GM10248 (cell line): ENCODE data around the gene POU2F1.

Experiments used
- CTCF ChIA-PET: fragments of 300-600 bp; sonication (Branson Sonifier 250); formaldehyde crosslinking; extraction: SDS; loops from one replicate; lab custom pipeline; 2021; ENCODE audit warnings: antibody characterized with exemption; lab: Yijun Ruan, JAX
- POLR2A ChIA-PET: fragments of 350-650 bp; sonication (Branson Sonifier 250); formaldehyde crosslinking; extraction: SDS; loops from one replicate; lab custom pipeline; 2020; ENCODE audit warnings: antibody characterized with exemption; lab: Yijun Ruan, JAX
- DNase-seq: peaks from one replicate; pipeline ENCODE4 v3.0.0; 2012; ENCODE audit errors: extremely low spot score
- TF ChIP-seq, protein P1 (sequence below): IDR thresholded peaks from 2 replicates; pipeline ENCODE4 v1.5.1; 2012; ENCODE audit warnings: mild to moderate bottlenecking, low read depth; ENCODE audit errors: extremely low read depth, missing control alignments, control extremely low read depth

The POU2F1 gene

DNA sequence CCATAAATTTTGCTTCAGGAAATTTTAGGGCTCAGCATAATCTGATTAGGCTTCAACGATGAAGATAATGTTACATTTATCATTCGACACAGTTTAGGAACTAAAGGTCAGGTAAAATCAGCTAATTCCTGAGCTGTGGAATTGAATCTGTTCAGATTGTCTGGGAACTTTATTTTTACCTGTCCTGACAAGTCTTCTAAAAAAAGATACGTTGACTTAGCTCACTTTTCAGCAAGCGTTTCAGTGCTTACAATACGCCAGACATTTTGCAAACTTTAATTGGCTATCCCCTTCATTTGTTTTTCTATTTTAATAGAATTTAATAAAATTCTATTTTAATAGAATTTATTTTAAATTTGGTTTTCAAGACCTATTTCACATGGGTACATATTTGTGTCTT is 57.8 kb downstream of the POU2F1 start:
- no peak for DNase-seq
- CTCF ChIA-PET, result interaction anchor here (1.1 to 8.6 kb wide), 4 partner anchors 10 to 143 kb away, joined by 3 to 70 read pairs (median 4); no protein-coding TSS in a partner anchor
- POLR2A ChIA-PET, result no interaction called here
- TF ChIP-seq, protein P1, sequence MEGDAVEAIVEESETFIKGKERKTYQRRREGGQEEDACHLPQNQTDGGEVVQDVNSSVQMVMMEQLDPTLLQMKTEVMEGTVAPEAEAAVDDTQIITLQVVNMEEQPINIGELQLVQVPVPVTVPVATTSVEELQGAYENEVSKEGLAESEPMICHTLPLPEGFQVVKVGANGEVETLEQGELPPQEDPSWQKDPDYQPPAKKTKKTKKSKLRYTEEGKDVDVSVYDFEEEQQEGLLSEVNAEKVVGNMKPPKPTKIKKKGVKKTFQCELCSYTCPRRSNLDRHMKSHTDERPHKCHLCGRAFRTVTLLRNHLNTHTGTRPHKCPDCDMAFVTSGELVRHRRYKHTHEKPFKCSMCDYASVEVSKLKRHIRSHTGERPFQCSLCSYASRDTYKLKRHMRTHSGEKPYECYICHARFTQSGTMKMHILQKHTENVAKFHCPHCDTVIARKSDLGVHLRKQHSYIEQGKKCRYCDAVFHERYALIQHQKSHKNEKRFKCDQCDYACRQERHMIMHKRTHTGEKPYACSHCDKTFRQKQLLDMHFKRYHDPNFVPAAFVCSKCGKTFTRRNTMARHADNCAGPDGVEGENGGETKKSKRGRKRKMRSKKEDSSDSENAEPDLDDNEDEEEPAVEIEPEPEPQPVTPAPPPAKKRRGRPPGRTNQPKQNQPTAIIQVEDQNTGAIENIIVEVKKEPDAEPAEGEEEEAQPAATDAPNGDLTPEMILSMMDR, result no peak

DNA sequence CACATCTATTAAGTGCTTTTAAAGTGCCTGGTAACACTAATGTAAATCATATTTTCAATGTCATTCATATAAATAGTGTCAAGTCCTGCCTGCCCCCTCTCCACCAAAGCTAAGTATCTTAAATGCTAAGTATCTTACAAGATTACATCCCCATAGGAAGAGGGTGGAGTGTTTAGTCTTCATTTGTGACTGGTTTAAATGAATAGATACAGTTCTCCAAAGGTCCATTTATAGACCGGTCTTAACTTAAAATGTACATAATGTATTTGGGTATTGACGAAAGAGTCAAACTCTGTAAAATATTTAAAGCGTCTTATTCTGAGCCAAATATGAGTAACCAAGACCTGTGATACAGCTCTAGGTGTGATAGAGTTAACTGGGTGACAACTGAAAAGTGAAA is 60.2 kb downstream of the POU2F1 start:
- ChIA-PET POLR2A (no interaction called here), CTCF (interaction anchor here (1.1 to 8.6 kb wide), 2 partner anchors 10 to 13 kb away, joined by 4 to 70 read pairs; no protein-coding TSS in a partner anchor)
- TF ChIP-seq, protein P1, result no peak
- DNase-seq, result no peak

DNA sequence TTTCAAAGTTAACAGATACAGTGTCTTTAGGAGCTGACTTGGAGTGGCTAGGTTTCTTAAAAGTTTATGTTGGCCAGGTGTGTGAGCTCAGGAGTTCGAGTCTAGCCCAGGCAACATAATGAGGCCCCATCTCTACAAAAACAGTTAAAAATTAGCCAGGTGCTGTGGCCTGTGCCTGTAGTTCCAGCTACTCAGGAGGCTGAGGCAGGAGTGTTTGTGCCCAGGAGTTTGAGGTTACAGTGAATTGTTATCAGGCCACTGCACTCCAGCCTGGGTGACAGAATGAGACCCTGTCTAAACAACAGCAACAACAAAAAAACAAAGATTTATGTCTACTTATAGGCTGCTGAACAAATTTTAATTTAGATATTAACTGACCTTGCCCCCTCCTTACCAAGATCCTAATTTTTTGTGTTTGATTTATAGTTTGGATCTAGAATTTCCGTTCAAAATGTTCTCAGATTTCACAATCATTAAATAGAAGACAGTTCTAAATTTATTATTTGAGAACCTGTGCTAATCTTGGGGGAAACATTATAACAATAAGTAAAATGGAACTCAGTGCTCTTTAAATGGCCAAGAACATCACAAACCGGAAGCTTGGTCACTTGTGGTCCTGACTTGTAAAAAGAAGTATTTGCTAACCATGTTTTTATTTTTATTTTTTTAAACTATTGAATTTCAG is 67.8 kb downstream of the POU2F1 start:
- no peak for DNase-seq
- TF ChIP-seq, protein P1, result no peak
- ChIA-PET CTCF (interaction anchor here (0.9 to 2.7 kb wide), 4 partner anchors 9 to 21 kb away, joined by 3 to 13 read pairs (median 4); no protein-coding TSS in a partner anchor), POLR2A (no interaction called here)

DNA sequence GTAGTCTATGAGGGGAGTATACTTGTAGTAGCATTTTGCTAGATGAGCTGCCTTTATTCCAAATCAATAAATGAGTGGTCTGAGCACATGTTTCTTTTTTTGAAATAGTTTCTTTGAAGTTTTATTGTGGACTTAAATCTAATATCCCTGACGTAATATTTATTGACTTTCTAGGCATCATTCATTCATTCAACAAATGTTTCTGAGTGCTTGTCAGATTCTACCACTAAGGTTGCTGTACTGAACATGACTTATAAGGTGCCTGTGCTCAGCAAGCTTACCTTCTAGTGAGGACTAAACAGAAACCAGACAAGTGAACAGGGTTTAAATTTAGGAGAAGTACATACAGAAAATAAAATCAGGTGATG is 68.4 kb downstream of the POU2F1 start:
- TF ChIP-seq, protein P1, result no peak
- ChIA-PET POLR2A (interaction anchor here (0.5 kb wide), 1 partner anchor 162 kb away, joined by 3 read pairs; no protein-coding TSS in a partner anchor), CTCF (interaction anchor here (0.9 to 2.7 kb wide), 4 partner anchors 9 to 21 kb away, joined by 3 to 13 read pairs (median 4); no protein-coding TSS in a partner anchor)
- no peak for DNase-seq

DNA sequence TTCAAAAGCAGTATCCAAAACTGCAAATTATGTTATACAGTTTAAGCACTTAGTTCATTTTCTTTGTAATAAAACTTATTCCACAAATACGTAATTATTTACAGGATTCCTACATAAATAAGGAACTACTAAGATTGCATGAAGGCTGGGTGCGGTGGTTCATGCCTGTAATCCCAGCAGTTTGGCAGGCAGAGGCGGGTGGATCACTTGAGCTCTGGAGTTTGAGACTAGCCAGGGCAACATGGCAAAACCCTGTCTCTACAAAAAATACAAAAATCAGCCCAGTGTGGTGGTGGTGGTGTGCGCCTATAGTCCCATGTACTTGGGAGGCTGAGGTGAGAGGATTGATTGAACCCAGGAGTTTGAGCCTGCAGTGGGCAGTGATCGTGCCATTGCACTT is 69.3 kb downstream of the POU2F1 start:
- ChIA-PET POLR2A (no interaction called here), CTCF (interaction anchor here (1.4 to 2.7 kb wide), 3 partner anchors 10 to 22 kb away, joined by 3 to 13 read pairs (median 4); no protein-coding TSS in a partner anchor)
- no peak for DNase-seq
- TF ChIP-seq, protein P1, result no peak

DNA sequence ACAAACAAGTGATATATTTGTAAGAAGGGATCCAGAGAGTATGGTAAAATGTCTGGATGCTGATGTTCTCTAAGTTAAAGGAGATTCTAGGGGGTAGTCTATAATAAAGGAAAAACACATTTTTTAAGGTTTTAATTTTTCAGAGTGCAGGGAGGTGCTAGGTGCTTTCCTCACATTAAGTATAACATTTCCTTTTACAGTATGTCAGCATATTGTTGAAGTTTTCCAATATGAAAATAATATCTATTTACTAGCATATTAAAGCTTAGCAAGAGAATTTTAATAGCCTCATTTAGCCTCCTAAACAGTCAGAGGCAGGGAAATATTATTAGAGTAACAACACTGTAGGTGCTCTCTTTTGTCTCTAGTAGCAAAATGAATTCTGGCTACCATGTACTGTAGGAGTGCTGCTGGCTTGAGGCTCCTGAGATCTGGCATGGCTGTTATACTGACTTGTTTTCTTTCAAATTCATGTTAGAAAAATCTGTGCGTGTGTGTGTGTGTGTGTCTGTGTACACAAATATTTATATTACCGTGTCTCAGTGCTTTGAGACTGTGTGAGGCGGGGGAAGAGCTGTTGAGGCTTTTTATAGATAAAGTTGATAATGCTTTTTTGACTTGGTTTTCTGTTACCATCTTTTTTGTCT is 71.0 kb downstream of the POU2F1 start:
- no peak for DNase-seq
- TF ChIP-seq, protein P1, result no peak
- ChIA-PET POLR2A (no interaction called here), CTCF (interaction anchor here (1.1 to 1.2 kb wide), 2 partner anchors 16 to 24 kb away, joined by 3 to 4 read pairs; no protein-coding TSS in a partner anchor)
